Measurements from ENCODE around the gene RAB11FIP5. TPM values are rescaled to one million over a fixed set of nuclear protein-coding genes. Genes with fewer than 3 reads are reported as not detected.

RAB11FIP5 gene
- total and polyA plus RNA-seq, 7 donors = 13.0 to 24.2 (median 23.4) TPM

DNA sequence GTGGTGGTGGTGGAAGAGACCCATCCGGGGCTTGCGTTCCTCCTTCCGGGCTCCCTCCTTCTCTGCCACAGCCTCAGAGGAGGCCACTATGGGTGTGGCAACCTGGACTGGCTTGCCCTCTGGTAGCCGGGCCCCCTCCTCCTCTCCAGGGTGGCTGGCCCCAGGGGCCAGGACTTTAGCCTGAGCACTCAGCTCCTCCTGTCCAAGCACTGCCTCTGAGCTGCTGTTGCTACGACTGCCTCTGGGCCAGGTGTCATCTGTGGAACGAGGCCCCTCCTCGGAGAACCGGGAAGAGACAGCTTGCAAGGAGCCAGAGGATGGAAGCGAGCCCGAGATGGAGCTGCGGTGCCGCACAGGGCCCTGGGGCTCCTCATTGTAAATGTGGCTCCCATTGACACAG, 24.5 kb downstream of the RAB11FIP5 start:
- H3K4me3 ChIP-seq = no peak overlapping the region
- H3K36me3 ChIP-seq (ENCODE audit: insufficient read depth in 1 of 2, low read depth in 1 of 2) = peaks cover 0 to 31% of the 10 kb centered on the region in 2 donors
- no peak for ATAC-seq
- H3K27me3 ChIP-seq (ENCODE audit: insufficient read depth in 3 of 3, low read length in 2 of 3) = no peaks in the 10 kb centered on the region
- WGBS, 3 donors = 89 to 94% (median 93%) methylated on average over 12 of the region's 12 CpGs
- intact Hi-C loops (cut with DNase I) = loop anchor here in 1 of 2 donors (5.0 kb wide), 1 partner anchor 91 kb away; no protein-coding TSS in a partner anchor
- TF ChIP-seq CTCF (IDR thresholded peaks at IDR 0.05) = no peak
- no peaks in the 10 kb centered on the region for H3K9me3 ChIP-seq
- peaks cover 3% of the 10 kb centered on the region for H3K4me1 ChIP-seq
- no peak for DNase-seq
- no peak overlapping the region for H3K27ac ChIP-seq

DNA sequence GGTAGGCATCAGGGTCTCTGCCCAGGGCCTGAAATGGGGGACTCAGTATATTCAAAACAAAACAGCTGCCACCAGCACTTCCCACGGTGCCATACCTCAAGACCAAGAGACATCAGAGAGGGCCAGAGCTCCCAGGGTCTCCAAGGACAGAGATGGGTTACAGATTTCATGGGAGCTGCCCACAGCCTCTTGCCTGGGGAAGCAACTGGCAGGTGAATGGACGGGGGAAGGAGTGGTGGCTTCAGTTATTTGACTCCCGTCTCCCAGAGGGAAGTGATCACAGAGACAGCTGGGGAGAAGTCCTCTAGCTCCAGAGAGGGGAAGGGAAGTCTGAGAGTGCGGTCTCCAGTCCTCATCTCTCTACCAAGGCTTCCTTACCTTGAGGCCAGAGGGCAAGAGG, 25.4 kb downstream of the RAB11FIP5 start:
- ATAC-seq (no peak), DNase-seq (no peak)
- Histone ChIP-seq H3K9me3 (no peaks in the 10 kb centered on the region), H3K36me3 (ENCODE audit: insufficient read depth in 1 of 2, low read depth in 1 of 2) (peaks cover 0 to 31% of the 10 kb centered on the region in 2 donors), H3K4me3 (no peak overlapping the region), H3K27me3 (ENCODE audit: insufficient read depth in 3 of 3, low read length in 2 of 3) (no peaks in the 10 kb centered on the region), H3K27ac (no peak overlapping the region), H3K4me1 (no peaks in the 10 kb centered on the region)
- WGBS, 3 donors = 65 to 79% (median 72%) methylated on average over 4 of the region's 4 CpGs
- no peak for TF ChIP-seq CTCF (IDR thresholded peaks at IDR 0.05)
- intact Hi-C loops (cut with DNase I) = loop anchor here in 1 of 2 donors (5.0 kb wide), 1 partner anchor 90 kb away; no protein-coding TSS in a partner anchor

- Histone ChIP-seq H3K4me3 (no peak overlapping the region), H3K9me3 (no peaks in the 10 kb centered on the region), H3K27ac (no peak overlapping the region), H3K4me1 (no peaks in the 10 kb centered on the region), H3K27me3 (ENCODE audit: insufficient read depth in 3 of 3, low read length in 2 of 3) (no peaks in the 10 kb centered on the region), H3K36me3 (ENCODE audit: insufficient read depth in 1 of 2, low read depth in 1 of 2) (peaks cover 0 to 36% of the 10 kb centered on the region in 2 donors)
- intact Hi-C loops (cut with DNase I) = loop anchor here (2.0 to 5.0 kb wide), 2 partner anchors 71 to 88 kb away; no protein-coding TSS in a partner anchor
- peak; percentile 95 for TF ChIP-seq CTCF (IDR thresholded peaks at IDR 0.05)
- DNase-seq = peak; percentile 84 to 91
- ATAC-seq = peak; percentile 82 to 94 (median 86)
- 17 to 21% (median 18%) methylated on average over 6 of the region's 6 CpGs for WGBS, 3 donors
These were observed 27.1 kb downstream of the RAB11FIP5 start for GRCh38 chr2:73085691-73086090.

GRCh38 chr2:73084971-73085370, 27.8 kb downstream of the RAB11FIP5 start:
- no peak for TF ChIP-seq CTCF (IDR thresholded peaks at IDR 0.05)
- no peaks in the 10 kb centered on the region for H3K4me1 ChIP-seq
- ATAC-seq (no peak), DNase-seq (no peak)
- no peaks in the 10 kb centered on the region for H3K9me3 ChIP-seq
- H3K36me3 ChIP-seq (ENCODE audit: insufficient read depth in 1 of 2, low read depth in 1 of 2) = peaks cover 0 to 43% of the 10 kb centered on the region in 2 donors
- H3K27me3 ChIP-seq (ENCODE audit: insufficient read depth in 3 of 3, low read length in 2 of 3) = no peaks in the 10 kb centered on the region
- no peak overlapping the region for H3K27ac ChIP-seq
- WGBS, 3 donors = 73 to 91% (median 90%) methylated on average over 3 of the region's 3 CpGs
- H3K4me3 ChIP-seq = no peak overlapping the region
- intact Hi-C loops (cut with DNase I) = loop anchor here (2.0 to 5.0 kb wide), 2 partner anchors 72 to 88 kb away; no protein-coding TSS in a partner anchor

Measured in psoas muscle (tissue), 8 donors.